ENCODE measurements around the gene CIDEB.

GRCh38 chr14:24292118-24292807 lies 15.5 kb downstream of the CIDEB start:
- TF ChIP-seq CTCF (IDR thresholded peaks at IDR 0.05; ENCODE audit: insufficient read depth, low read length, poor library complexity, severe bottlenecking) (no peak), EZH2phosphoT487 (conservative IDR thresholded peaks at IDR 0.05; ENCODE audit: low read length) (no peak)
